Measurements from ENCODE around the gene AMIGO1. TPM values are rescaled to one million over a fixed set of nuclear protein-coding genes. Genes with fewer than 3 reads are reported as not detected.

The AMIGO1 gene
- total RNA-seq, 1 experiment from 2014 or later, result 0.10 TPM

DNA sequence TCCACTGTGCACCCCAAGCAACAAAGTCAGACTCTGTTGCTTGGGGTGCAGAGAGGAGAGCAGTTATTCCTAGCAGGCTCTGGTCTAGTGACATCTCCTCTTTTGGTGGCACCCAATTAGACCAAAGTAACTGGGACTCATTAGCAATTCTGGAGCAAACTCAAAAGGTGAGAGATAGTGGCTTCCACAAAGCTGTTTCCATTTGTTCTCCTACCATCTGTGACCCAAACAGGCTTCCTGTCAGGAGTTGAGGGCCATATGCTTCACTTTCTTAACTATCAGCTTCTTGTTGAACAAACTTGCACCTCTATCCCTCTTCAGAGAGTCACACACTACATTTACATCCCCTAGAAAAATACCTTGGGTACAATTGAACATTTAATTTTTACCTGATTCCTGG, 27.3 kb downstream of the AMIGO1 start:
- H3K27me3 ChIP-seq (ENCODE audit: insufficient read depth, low read length), result 0 out of 2 replicates have a peak, but pooled peaks cover 6% of the 10 kb centered on the region
- no peak for DNase-seq (ENCODE audit: low read depth, low spot score)
- BruUV-seq (replicated peaks), result no TSS peak
- H3K4me2 ChIP-seq (ENCODE audit: low read length), result no peak overlapping the region
- no peaks in the 10 kb centered on the region for H4K20me1 ChIP-seq (ENCODE audit: insufficient read depth)
- H3K4me1 ChIP-seq (ENCODE audit: control insufficient read depth in 1 of 2, insufficient read depth in 2 of 2, low read length in 2 of 2), result peaks cover 11 to 26% of the 10 kb centered on the region in 2 experiments
- CTCF ChIA-PET, result interaction anchor here (1.1 kb wide), 1 partner anchor 12 kb away, joined by 3 read pairs; the partner anchor contains the start of gene CYB561D1
- H3K27ac ChIP-seq (ENCODE audit: low read depth, low read length), result no peak overlapping the region
- TF ChIP-seq SIN3A (IDR thresholded peaks at IDR 0.05; ENCODE audit: low read depth), result no peak
- no peak for TF ChIP-seq POLR2AphosphoS5 (IDR thresholded peaks at IDR 0.05; ENCODE audit: low read depth, low read length)
- no peak for TF ChIP-seq TCF7L2 (IDR thresholded peaks at IDR 0.05; ENCODE audit: borderline replicate concordance, extremely low read depth, insufficient read depth, insufficient read length)
- TF ChIP-seq, protein P1, sequence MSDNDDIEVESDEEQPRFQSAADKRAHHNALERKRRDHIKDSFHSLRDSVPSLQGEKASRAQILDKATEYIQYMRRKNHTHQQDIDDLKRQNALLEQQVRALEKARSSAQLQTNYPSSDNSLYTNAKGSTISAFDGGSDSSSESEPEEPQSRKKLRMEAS (IDR thresholded peaks at IDR 0.05), result no peak
- intact Hi-C loops (cut with micrococcal nuclease), result loop anchor here (5.0 kb wide), 1 partner anchor 55 kb away; the partner anchor contains the start of gene PSMA5
- ATAC-seq, result no peak
- H3K4me3 ChIP-seq (replicated peaks in 1 of 2; ENCODE audit: low read depth in 1 of 2, low read length in 2 of 2), result no peak overlapping the region
- H3K79me2 ChIP-seq (ENCODE audit: insufficient read depth, low read length), result 0 out of 2 replicates have a peak, but pooled peaks cover 4% of the 10 kb centered on the region
- POLR2A ChIA-PET, result no interaction called here
- H3K9me2 ChIP-seq (ENCODE audit: insufficient read depth), result no peaks in the 10 kb centered on the region
- no peaks in the 10 kb centered on the region for H3K9me3 ChIP-seq (ENCODE audit: control insufficient read depth in 1 of 2, insufficient read depth in 1 of 2, low read depth in 1 of 2, low read length in 2 of 2)
- RAD21 ChIA-PET (ENCODE audit: low non-redundant PET in 1 of 2, low total read pairs in 2 of 2, uncharacterized antibody in 2 of 2, unreplicated experiment in 2 of 2), result no interaction called here
- no peaks in the 10 kb centered on the region for H3K36me3 ChIP-seq (ENCODE audit: control insufficient read depth in 1 of 2, insufficient read depth in 2 of 2, low read length in 2 of 2)
- H2AFZ ChIP-seq (ENCODE audit: low read depth, low read length, poor library complexity, severe bottlenecking), result no peak overlapping the region
- H3K9ac ChIP-seq (ENCODE audit: low read length), result no peak overlapping the region

DNA sequence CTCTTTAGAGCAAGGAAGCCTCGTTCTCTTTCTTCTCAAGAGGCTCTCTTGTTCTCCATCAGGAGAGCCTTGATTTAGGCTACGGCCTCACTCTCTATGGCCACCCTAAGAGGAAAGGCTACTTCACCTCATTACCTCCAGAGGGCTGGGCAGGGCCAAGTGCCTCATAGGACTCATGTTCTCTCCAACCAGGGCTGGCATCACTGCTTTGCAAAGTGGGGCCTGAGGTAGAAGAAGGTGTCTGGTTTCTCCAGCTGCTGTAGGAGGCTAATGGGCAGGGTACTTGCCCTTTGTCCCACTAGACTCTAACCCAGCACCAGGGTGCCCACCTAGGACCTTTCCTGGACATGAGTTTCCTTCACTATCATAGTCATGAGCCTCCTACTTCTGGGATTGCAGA, 27.9 kb downstream of the AMIGO1 start:
- TF ChIP-seq FOSL1 (IDR thresholded peaks at IDR 0.05; ENCODE audit: low read depth) (no peak), RAD21 (IDR thresholded peaks at IDR 0.05; ENCODE audit: low read depth) (no peak), TCF7L2 (IDR thresholded peaks at IDR 0.05; ENCODE audit: borderline replicate concordance, extremely low read depth, insufficient read depth, insufficient read length) (no peak), JUND (IDR thresholded peaks at IDR 0.05) (no peak), SRF (IDR thresholded peaks at IDR 0.05; ENCODE audit: low read depth) (no peak), ZNF274 (IDR thresholded peaks at IDR 0.05; ENCODE audit: low read depth, low read length) (no peak), YY1 (IDR thresholded peaks at IDR 0.05; ENCODE audit: extremely low read depth, insufficient replicate concordance, low read depth, low read length) (no peak), POLR2AphosphoS5 (IDR thresholded peaks at IDR 0.05; ENCODE audit: low read depth, low read length) (no peak), EZH2phosphoT487 (IDR thresholded peaks at IDR 0.05; ENCODE audit: borderline replicate concordance) (no peak), ELF1 (IDR thresholded peaks at IDR 0.05; ENCODE audit: borderline replicate concordance, low read depth) (no peak), EGR1 (IDR thresholded peaks at IDR 0.05; ENCODE audit: low read depth) (no peak), SIN3A (IDR thresholded peaks at IDR 0.05; ENCODE audit: low read depth) (no peak)
- TF ChIP-seq, protein P1 (IDR thresholded peaks at IDR 0.05), result no peak
- TF ChIP-seq, protein P2, sequence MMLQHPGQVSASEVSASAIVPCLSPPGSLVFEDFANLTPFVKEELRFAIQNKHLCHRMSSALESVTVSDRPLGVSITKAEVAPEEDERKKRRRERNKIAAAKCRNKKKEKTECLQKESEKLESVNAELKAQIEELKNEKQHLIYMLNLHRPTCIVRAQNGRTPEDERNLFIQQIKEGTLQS (IDR thresholded peaks at IDR 0.05), result no peak
- Histone ChIP-seq H3K79me2 (ENCODE audit: insufficient read depth, low read length) (0 out of 2 replicates have a peak, but pooled peaks cover 4% of the 10 kb centered on the region), H2AFZ (ENCODE audit: low read depth, low read length, poor library complexity, severe bottlenecking) (no peak overlapping the region), H3K9ac (ENCODE audit: low read length) (no peak overlapping the region), H3K36me3 (ENCODE audit: control insufficient read depth in 1 of 2, insufficient read depth in 2 of 2, low read length in 2 of 2) (no peaks in the 10 kb centered on the region), H3K9me2 (ENCODE audit: insufficient read depth) (no peaks in the 10 kb centered on the region), H3K27ac (ENCODE audit: low read depth, low read length) (no peak overlapping the region), H3K4me2 (ENCODE audit: low read length) (no peak overlapping the region), H3K27me3 (ENCODE audit: insufficient read depth, low read length) (0 out of 2 replicates have a peak, but pooled peaks cover 6% of the 10 kb centered on the region), H3K9me3 (ENCODE audit: control insufficient read depth in 1 of 2, insufficient read depth in 1 of 2, low read depth in 1 of 2, low read length in 2 of 2) (no peaks in the 10 kb centered on the region), H3K4me3 (replicated peaks in 1 of 2; ENCODE audit: low read depth in 1 of 2, low read length in 2 of 2) (no peak overlapping the region), H4K20me1 (ENCODE audit: insufficient read depth) (no peaks in the 10 kb centered on the region), H3K4me1 (ENCODE audit: control insufficient read depth in 1 of 2, insufficient read depth in 2 of 2, low read length in 2 of 2) (peaks cover 11 to 31% of the 10 kb centered on the region in 2 experiments)
- no peak for ATAC-seq
- POLR2A ChIA-PET, result no interaction called here
- intact Hi-C loops (cut with micrococcal nuclease), result loop anchor here (5.0 kb wide), 1 partner anchor 54 kb away; the partner anchor contains the start of gene PSMA5
- CTCF ChIA-PET, result interaction anchor here (1.1 kb wide), 1 partner anchor 13 kb away, joined by 3 read pairs; the partner anchor contains the start of gene CYB561D1
- RAD21 ChIA-PET (ENCODE audit: low non-redundant PET in 1 of 2, low total read pairs in 2 of 2, uncharacterized antibody in 2 of 2, unreplicated experiment in 2 of 2), result no interaction called here
- no TSS peak for BruUV-seq (replicated peaks)
- no peak for DNase-seq (ENCODE audit: low read depth, low spot score)
